ENCODE results near the gene CREB3L2.
A peak's percentile ranks its signal among the peaks of the same experiment; 100 is the strongest.

CREB3L2 gene

DNA sequence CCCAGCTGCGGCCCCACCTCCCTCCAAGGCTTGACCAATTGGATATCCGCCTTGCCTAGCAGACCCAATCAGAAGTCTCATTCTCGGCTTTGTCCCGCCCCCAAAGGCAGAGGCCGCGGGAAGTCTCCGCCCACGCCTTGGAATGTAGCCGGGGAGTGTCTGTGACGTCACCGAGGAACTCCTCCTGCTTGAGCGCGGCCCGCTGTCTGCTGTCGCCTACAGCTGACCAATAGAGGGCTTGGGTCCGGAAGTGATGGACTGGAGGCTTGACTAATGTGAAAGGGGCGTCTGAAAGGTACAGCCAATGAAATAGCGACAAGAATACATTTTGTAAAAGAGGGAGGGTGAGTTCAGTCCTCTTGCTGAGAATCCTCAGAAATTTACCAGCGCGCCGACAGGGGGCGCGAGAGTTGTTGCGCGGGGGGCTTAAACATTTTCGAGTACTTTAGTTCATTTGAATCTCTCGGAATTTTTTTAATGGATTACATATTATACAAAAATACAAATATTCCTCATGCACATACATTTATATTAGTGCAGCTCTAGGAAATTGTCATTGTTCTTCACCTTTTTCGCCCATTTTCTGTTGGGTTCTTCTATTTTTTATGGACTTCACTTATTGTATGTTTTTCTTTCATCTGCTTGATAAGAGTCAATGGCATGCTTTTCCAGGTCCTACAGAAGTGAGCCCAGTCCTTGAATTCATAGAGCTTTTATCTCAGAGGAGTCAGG is 376 bp upstream of the CREB3L2 start:
- H3K4me1 ChIP-seq: 0 out of 2 replicates have a peak, but pooled peaks cover 3% of the 10 kb centered on the region
- peak; percentile 98 for DNase-seq
- no peaks in the 10 kb centered on the region for H3K9me3 ChIP-seq
- TF ChIP-seq, protein P1, sequence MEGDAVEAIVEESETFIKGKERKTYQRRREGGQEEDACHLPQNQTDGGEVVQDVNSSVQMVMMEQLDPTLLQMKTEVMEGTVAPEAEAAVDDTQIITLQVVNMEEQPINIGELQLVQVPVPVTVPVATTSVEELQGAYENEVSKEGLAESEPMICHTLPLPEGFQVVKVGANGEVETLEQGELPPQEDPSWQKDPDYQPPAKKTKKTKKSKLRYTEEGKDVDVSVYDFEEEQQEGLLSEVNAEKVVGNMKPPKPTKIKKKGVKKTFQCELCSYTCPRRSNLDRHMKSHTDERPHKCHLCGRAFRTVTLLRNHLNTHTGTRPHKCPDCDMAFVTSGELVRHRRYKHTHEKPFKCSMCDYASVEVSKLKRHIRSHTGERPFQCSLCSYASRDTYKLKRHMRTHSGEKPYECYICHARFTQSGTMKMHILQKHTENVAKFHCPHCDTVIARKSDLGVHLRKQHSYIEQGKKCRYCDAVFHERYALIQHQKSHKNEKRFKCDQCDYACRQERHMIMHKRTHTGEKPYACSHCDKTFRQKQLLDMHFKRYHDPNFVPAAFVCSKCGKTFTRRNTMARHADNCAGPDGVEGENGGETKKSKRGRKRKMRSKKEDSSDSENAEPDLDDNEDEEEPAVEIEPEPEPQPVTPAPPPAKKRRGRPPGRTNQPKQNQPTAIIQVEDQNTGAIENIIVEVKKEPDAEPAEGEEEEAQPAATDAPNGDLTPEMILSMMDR (IDR thresholded peaks at IDR 0.05; ENCODE audit: low read depth, low read length): peak; percentile 90
- no peaks in the 10 kb centered on the region for H3K27me3 ChIP-seq
- H3K36me3 ChIP-seq: no peaks in the 10 kb centered on the region; the same call in 1 of the 2 replicates
- H3K4me3 ChIP-seq (ENCODE audit: low read depth, low read length): peak overlapping the region; percentile 91

DNA sequence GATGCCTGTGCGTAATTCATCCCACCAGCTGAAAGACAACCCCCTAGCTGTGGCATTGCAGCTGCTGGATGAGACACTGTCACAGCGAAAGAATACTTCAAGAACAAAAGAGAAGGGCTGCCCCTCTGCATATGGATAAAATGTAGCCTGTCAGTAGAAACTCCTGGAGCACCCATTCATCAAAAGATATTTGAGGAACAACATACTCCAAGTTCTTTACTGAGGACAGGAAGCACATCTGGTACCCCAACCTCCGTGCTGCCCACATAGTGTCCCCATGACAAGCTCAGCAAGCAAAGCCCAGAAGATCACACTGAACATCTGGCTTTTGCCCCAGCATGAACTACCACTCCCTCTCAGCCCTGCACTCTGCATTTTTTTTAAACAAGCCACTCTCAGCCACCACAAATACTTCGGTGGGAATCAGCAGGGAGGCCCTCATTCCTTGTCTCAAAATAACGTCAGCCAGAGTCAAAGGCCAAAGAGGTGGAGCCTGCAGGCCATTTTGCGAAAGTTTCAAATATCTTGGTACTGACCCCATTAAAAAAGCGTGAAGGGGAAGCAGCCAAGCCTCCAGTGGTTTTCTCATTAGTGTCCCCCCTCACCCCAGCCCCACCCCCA is 1.7 kb downstream of the CREB3L2 start:
- DNase-seq: no peak
- Histone ChIP-seq H3K27me3 (no peaks in the 10 kb centered on the region), H3K4me3 (ENCODE audit: low read depth, low read length) (peak overlapping the region; percentile 91), H3K36me3 (no peaks in the 10 kb centered on the region; the same call in 1 of the 2 replicates), H3K4me1 (peaks cover 17% of the 10 kb centered on the region), H3K9me3 (no peaks in the 10 kb centered on the region)
- TF ChIP-seq, protein P1 (IDR thresholded peaks at IDR 0.05; ENCODE audit: low read depth, low read length): peak; percentile 34

DNA sequence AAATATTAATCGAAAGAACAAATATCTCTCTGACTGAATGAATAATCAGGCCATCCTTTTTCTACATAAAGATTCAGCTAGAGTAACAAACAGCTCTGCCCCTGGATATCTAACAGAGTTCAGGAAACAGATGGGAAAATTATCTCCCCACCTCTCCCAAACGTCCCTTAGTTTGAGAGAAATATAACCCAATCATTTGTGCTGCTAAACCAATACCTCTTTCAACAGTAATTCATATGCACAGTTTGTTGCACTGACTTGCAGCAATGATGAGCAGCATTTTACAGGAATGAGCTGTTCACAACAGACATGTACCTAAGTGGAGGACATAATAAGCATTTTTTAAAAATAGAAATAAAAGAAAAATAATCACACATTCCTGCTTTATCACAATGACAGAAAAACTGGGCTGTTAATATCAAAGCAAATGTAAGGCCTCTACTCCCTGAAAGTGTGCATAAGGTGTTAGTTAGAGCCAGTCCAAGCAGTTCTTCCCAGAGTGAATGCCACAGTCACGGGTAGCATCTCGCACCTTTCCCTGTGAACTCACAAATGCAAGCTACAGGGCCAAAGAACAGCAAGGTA is 2.3 kb downstream of the CREB3L2 start:
- H3K4me3 ChIP-seq (ENCODE audit: low read depth, low read length): peak overlapping the region; percentile 91
- H3K9me3 ChIP-seq: no peaks in the 10 kb centered on the region
- no peaks in the 10 kb centered on the region; the same call in 1 of the 2 replicates for H3K36me3 ChIP-seq
- DNase-seq: no peak
- TF ChIP-seq, protein P1 (IDR thresholded peaks at IDR 0.05; ENCODE audit: low read depth, low read length): no peak
- H3K4me1 ChIP-seq: peaks cover 17% of the 10 kb centered on the region
- no peaks in the 10 kb centered on the region for H3K27me3 ChIP-seq

DNA sequence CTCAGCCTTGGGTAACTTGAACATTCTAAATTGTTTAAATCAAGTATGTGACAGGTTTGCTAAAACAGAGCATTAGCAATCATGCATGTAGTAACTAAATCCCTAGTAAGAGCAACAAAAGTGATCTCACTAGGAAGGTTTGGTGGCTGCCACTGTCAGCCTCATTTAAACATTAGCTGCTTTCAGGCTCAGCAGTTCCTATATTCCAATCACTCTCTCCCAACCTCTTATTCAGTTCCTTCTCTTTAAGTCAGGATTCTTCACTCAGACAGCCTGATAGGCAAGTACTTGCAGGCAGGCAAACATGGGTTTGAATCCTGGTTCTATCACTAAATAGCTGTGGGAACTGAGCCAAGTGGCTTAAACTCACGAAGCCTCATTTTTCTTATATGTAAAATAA is 3.6 kb downstream of the CREB3L2 start:
- H3K9me3 ChIP-seq: no peaks in the 10 kb centered on the region
- H3K36me3 ChIP-seq: no peaks in the 10 kb centered on the region; the same call in 1 of the 2 replicates
- H3K27me3 ChIP-seq: no peaks in the 10 kb centered on the region
- no peak overlapping the region for H3K4me3 ChIP-seq (ENCODE audit: low read depth, low read length)
- TF ChIP-seq, protein P1 (IDR thresholded peaks at IDR 0.05; ENCODE audit: low read depth, low read length): no peak
- DNase-seq: no peak
- peaks cover 19% of the 10 kb centered on the region for H3K4me1 ChIP-seq

DNA sequence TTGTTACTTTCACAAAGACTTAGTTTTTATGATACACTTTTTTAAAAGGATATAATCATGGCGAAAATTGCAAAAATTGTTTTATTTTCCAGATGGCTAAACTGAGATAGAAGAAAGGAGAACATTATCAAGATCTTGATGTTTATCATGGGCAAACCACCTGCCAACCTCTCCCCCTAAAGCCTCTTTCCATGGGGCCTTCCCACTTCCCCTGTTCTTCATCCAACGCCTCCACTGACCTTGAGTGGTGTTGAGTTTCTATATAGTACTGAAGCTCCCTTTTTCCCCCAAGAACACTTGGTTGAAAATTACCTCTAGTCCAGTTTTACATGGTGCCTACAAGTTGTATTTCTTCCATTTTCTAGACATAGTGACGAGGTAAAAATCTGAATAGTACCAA is 5.0 kb downstream of the CREB3L2 start:
- H3K27me3 ChIP-seq: no peaks in the 10 kb centered on the region; the same call in 1 of the 2 replicates
- H3K36me3 ChIP-seq: no peaks in the 10 kb centered on the region; the same call in 1 of the 2 replicates
- no peak for DNase-seq
- no peaks in the 10 kb centered on the region for H3K9me3 ChIP-seq
- H3K4me3 ChIP-seq (ENCODE audit: low read depth, low read length): no peak overlapping the region
- H3K4me1 ChIP-seq: peaks cover 29% of the 10 kb centered on the region
- TF ChIP-seq, protein P1 (IDR thresholded peaks at IDR 0.05; ENCODE audit: low read depth, low read length): no peak
